GM19463 (cell line): Measurements from ENCODE around the gene FILIP1L.
A peak's percentile ranks its signal among the peaks of the same experiment; 100 is the strongest.

Experiments used
- ATAC-seq: cut with Tn5 transposase; IDR thresholded peaks from one replicate; pipeline ENCODE4 v1.9.1; 2021; ENCODE audit warnings: mild to moderate bottlenecking, moderate library complexity; ENCODE audit not compliant: unreplicated experiment

Gene FILIP1L

DNA sequence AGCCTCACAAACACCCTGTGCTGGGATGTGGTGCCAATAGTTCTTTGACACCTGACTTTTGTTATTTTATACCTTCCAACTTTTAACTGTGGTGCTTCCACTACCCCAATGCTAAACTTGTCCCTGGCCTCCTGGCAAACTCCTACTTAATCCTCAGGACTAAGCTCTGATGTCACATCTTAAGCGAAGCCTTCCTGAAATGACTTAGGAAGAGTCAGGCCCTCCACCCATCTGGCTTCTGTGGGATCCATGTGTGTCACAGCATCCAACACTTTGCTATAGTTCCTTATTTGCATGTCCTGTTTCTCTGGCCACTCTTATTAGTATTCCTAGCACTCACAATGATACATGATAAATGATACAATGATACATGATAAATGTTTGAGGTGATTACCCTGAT, 133.2 kb downstream of the FILIP1L start:
- ATAC-seq = no peak

DNA sequence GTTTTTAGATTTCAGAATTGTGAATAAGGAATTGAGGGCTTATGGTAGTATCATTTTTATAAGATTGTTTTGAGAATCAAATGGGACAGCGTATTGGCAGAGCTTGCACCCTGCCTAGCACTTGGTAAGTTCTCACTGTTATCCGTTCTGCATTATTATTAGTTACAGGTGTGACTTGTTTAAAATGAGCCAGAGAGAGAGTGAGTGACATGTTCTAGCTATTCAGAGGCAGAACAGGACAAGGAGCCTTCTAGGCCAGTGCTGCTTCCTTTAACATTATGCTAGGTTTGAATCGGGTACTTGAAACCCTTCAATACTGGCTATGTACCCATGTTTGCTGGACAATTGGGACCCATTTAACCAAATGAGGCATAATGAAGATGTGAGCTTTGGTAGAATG, 133.7 kb downstream of the FILIP1L start:
- no peak for ATAC-seq

DNA sequence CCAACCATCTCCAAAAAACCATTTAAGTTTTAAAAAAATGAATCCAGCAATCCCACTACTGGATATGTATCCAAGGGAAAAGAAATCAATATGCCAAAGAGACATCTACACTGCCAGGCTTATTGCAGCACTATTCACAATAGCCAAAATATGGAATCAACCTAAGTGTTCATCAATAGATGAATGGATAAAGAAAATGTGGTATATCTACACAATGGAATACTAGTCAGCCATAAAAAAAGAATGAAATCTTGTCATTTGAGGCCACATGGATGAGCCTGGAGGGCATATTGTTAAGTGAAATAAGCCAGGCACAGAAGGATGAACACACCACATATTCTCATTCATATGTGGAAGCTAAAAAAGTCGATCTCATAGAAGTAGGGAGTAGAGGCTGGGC, 136.1 kb downstream of the FILIP1L start:
- ATAC-seq = no peak

DNA sequence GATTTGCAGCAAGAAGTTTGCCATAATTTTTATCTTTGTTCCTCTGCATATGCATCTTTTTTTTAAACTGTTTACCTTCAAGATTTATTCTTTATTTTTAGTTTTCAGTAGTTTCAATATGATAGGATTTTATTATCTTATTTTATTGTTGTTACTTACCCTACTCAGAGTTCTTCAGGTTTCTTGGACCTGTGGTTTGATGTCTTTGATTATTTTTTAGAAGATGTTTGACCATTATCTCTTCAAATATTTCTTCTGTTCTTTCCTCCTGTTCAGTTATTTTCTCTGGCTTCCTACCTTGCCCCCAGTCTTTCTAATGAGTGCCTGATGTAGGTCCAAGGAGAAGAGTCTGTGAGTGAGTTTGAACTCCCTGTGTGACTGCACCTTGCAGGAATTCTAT, 137.7 kb downstream of the FILIP1L start:
- ATAC-seq = no peak

DNA sequence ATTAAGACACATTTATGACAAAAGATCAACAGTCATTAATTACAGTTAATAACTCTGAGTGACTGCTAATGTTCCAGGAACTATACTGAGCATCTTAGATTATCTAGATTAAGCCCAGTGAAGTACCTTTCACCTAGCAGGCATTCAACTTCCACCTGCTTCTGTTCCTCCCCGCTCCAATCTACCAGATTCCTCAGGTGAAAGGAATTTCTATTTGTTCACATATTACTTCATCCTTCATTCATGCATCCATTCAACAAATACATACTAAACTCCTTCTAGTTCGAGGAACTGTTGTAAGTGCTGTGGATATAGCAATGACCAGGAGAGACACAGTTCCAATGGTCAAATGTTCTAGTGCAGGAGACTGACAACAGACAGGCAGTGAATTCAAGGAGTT, 139.3 kb downstream of the FILIP1L start:
- ATAC-seq = no peak

DNA sequence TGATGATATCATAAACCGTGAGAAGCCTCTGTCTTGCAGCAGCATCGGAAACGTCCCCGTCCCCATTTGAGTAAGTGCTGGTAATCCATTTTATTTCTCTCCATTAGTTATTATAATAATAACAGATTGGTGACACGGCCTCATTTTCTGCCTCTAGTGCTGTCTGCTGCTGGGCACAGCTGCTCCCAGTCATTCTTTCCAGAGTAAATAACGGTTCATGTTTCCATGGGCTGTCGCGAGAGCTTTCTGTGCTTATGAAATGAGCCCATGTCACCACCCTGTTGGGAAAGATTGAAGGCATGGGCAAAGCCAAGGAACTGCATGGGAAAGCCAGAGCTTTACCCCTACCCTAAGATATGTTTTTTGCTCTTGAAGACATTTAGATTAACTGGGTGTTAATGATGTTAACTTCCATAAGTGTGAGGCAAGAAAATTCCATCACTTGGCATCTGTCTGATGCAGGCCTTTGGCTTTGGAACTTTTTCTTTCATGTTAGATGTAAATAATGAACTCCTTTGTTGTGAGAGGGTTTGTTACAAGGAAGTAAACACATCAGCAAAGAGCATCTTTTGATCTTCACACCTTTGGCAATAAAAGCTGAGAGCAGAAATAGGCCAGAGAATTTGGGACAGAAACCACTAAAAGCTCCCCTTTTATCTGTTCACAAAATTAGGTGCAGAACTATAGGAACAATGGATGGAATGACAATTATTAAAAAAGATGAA, 141.8 kb downstream of the FILIP1L start:
- ATAC-seq = no peak

DNA sequence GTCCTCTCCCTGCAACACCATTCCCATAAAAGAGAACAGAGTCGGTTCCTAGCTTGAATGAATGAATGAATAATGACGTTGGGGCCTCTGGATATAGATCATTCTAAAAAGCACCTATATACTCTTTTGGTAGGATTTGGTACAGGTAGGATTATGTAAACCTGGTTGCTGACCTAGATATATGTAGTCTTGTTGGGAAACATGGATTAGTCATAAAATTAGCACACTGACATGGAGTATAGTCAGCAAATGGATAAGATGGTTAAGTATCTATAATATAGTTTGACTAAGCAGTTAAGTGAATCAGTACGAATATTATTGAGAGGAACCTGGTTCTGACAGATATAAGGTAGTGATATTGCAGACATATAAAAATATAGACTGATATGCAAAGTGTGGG, 142.5 kb downstream of the FILIP1L start:
- ATAC-seq = no peak

DNA sequence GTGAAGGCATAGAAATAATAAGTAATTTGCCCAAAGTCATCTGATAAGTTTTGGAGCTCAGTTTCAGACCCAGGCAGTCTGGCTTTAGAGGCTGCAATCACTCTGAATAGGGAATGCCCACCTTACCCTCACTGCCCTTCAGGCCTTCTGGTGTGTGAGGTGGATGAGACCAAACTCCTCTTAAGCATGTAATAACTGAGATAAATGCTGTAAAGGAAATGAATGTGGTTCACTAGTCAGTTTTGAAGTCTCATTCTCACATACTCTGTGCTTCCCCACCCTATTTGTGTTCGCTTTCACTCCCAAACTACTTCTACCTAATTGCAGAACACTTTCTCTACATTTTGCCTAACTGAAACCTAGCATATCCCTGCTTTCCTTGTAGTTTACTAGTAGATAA, 144.1 kb downstream of the FILIP1L start:
- peak; percentile 98 for ATAC-seq

DNA sequence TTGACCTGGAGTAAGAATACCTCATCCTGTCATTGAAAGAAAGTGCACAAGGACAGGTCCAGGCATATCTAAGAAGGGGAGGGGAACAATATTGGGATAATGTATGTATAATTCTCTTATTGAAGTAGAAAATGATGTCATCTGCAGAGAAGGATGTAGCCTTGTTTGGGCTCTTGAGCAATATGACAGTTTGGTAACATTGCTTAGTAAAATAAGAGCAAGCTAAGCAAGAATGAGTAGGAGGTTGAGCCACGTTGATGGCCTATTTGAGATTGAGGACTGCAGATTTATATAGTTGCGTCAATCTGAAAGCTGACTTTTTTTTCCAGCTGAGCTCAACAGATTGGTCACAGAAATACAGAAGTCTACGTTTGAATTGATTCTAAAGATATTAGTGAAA, 145.2 kb downstream of the FILIP1L start:
- ATAC-seq = no peak

DNA sequence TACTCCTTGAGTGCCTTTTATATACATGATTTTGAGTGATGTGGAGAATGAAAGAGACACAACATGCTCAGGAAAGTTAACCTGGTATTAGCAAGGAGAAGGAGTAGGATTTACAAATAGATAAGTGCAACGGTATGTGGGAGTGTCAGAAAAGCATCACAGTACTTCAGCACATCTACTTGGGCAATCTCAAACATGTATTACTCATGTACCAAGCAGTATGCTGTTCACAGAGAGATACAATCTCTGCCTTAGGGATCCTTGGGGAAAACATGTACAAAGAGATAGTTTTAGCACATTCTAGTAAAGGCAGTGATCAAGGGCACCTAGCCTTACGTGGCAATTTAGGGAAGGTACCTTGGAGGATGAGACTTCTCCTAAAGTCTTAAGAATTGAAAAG, 146.5 kb downstream of the FILIP1L start:
- ATAC-seq = no peak

DNA sequence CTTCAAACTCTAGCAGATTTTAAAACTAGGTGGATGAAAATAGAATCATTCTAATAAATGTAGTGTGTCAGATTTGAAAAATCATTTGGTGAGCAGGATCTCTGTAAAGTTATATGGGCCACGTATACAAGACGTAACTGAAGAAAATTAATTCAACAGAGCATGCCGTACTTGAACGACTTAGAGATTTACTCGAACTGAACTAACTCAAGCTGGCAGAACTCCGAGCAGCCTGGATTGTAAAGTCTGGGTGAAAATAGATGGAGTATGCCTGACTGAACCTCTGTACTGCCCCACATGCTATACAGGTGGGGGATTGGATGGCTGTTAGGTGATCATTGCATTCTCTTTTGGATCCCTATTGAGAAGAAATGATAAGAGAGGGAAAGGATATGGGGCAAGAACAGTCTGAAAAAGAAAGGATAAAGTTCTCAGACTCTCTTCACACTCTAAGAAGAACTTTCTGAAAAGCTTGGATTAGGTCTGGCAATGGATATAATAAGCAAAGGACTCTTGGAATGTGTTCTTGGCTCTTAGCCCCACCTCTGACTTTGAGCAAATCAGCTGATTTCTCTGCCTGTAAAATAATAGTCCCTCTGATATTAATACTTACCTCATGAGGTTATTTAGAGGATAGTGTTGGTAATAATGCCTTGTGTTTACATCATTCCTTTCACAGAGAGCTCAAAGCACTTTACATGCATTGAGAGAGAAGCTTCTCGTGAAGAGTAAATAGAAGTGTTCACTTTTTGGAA, 147.5 kb downstream of the FILIP1L start:
- ATAC-seq = no peak

DNA sequence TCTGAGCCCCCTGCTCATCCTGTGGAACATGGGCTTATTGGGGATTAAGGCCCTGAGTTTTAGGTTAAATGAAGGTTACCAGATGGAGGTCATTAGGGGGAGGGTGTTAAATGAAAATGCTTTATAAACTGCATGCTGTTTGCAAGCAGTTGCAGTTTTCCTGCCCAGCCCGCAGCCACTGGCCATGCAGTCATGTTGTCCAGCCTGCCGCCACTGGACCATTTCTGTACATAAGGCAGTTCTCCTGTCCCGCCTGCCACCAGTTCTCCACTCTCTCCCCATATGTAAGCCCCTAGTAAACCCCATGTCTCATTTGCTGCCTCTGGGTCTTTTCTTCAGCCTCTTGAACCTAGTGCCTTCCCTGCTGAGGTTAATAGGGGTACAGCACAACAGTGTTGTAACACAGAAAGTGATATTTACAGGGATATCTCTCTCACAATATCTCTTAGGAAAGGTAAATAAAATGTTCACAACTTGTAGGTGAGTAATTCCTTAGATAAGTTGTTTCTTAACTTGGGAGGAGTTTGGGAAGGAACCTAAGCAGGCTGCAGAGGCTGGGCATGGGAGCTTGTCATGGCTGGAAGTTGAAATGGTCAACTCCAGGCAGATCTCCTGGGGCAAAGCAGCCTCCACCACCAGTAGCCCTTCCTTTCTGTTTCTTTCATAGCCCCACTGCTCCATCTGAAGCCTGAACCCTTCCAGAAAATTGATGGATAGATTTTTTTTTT, 148.5 kb downstream of the FILIP1L start:
- no peak for ATAC-seq

DNA sequence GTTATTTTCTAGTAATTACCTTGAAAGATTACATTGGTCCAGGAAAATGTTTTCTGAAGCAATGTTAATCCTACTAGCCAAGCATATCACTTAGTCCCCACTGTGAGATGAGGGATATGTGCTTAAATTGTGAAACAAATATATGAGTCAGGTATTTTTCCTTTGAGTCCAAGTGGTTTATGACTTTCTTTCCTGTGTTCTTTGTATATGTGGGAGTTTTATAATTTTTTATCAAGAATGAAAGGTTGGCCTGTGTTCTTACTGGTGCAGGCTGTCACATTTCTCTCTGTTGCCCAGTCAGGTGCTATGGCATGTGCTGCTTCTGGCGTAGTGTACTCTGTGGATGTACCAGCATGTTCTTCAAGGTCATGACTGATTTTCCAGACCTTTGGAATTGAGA, 149.2 kb downstream of the FILIP1L start:
- ATAC-seq = no peak

DNA sequence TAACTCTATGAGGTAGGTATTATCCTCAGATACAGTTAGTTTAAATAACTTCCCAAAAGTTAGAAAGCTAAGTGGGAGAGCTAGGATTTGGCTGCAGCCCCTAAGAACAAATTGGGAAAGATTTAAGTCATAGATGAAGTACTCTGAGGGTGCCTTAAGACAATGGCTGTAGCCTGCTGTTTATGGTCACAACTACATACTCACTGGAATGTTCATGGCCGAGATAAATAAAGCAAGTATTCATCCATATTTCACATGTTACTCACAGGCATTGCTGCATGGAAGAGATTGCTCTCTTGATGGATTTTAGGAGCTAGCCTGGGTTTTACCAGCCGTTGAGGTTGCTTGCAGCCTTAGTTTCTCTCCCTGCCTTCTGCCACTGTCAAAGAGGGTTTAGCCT, 151.6 kb downstream of the FILIP1L start:
- no peak for ATAC-seq

DNA sequence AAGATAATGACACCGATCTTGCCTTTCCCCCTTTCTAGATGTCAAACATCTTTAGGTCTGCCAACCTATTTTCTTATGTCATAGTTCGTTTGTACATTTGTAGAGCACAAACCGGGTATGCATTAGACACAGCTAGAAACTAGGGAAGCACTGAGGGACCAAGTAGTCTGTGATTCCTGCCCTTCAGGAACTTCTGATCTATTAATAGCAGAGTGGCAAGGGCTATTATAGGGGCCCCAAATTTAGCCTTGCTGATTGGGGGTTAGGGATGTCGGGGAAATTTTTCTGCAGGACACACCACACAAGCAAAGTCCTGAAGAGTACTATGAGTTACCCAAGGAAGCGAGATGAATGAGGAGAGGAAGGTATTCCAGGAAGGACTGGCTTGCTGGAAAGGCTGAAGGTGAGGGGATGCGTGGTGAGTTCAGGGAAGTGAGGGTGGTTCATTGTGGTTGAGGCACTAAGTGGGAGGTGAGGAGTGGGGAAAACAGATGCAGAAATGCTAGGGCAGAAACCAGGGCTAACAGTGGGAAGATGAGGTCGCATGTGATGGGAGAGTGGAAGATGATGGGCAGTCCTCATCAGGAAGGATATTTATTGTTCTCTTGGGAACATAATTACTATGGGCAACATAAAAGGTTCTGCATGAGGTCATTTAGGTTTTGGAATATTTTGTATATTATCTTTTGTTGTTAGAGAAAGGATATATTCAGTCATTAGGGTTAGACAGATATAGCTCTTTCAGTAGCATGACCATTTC, 152.4 kb downstream of the FILIP1L start:
- ATAC-seq = no peak

DNA sequence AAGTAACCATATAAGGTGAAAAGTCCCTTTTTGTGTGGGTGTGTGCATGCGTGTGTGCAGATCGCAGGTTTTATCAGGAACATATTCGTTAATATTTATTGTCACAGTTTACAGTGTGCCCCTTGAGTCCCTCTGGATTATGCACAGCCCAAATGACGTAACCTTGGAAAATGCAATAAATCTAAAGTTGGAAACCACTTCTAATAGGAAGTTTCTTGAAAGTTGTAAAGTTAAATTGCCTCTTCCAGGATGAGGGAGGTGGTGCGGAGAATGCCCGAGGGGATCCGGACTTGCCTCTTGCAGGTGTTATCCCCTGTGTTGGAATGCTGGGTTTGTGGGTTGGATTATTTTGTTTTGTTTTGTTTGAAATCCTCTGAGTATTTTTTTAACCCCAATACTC, 153.4 kb downstream of the FILIP1L start:
- ATAC-seq = no peak

DNA sequence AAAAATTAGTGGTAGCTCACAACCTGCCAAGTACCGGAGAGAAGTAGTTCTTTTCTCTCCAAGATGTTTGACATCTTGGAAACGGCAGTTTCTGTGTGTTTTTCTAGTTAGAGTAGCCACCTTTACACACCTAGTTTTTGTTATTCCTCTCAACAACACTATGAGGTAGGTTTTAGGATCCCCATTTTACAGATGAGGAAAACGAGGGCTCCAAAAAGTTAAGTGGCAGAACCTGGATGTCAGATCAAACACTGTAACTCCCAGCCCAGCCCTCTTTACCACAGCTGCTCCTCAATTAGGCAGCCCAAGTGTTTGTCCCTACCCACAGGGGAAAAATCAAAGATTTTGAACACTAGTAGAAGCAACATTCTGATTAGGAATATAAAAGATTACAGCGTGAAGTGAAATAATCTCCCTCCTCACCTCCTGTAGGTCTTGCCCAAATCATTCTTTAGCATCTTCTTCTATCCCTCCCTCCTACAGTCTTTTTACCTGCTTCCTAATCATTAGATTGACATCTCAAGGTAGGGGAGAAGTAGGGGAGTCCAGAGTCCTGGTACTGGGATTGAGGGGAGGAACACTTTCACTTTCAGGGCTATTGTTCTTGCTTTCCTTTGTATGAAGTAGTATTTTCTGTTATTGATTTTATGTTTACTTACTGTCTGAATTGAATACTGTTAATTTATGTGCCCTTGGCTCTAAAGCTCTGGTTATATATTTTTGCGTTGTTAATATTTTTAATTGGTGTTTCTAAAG, 154.0 kb downstream of the FILIP1L start:
- no peak for ATAC-seq

DNA sequence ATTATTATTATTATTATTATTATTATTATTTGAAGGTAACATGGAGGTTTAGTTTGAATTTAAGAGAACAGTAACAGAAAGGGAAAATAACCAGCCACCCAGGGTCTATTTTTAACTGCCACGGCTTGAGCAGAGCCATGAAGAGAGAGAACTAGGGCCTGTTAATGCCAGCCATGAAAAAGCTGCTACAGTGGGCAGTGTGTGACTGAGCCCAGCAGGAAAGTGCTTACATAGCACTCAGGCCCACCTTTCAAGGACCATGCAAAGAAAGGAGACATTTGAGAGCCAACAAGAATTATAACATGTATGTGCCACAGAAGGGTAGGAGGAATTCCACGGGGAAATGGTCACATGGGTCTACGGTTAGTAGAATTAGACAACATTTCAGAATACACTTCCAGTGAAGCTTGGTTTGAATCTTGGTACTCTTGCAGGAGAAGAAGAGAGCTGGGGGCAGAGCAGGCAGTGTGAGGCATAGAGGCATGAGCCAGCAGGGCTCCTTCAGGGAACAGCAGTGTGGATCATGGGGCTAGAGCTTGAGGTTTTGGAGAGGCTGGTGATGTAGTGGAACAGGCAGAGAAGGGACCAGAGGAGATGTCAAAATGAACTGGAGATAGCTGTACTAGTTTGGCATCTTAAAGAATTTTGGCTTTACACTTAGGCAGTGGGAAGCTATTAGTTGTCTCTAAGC, 155.9 kb downstream of the FILIP1L start:
- ATAC-seq = no peak

DNA sequence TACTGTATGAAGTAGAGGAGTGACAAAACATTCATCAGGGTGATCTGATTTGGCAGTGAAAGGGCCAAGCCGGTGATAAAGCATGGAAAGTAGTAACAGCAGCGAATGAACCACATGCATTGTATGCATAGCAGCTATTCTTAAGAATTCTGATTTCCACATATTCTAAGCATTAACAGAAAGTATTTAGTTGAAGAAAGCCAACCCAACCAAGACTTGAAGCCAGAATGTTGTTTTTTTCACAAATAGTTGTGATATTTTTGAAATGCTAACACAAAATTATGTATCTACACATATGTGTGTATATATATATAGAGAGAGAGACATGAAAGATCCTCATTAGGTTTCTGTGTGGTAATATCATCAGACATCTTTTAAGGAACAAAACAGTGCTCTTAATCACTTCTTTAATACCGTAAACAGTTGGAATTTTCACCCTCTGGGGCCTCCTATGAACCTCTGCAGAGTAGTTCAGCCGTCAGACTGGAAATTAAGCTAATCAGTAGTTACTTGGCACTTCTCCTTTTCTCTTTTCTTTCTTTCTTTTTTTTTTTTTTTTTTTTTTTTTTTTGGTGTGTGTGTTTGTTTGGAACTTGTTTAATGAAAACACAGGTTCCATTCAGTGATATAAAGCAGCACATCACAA, 157.0 kb downstream of the FILIP1L start:
- ATAC-seq = no peak
